T-helper 9 cell (primary cell): ENCODE results near the gene DNAH1.
A peak's percentile ranks its signal among the peaks of the same experiment; 100 is the strongest.
"Not testable (repeated sequence)": the region's sequence is repeated elsewhere in the genome, so short reads cannot be mapped to it uniquely, and the experiment has no call there.

ENCODE experiments used
- DNase-seq: peaks from one replicate; pipeline ENCODE4 v3.0.0-alpha.2; 2020

The DNAH1 gene

GRCh38 chr3:52313774-52314188 is 2.3 kb upstream of the DNAH1 start:
- no peak for DNase-seq

- DNase-seq, result no peak
Measured at GRCh38 chr3:52314489-52314888, 1.6 kb upstream of the DNAH1 start.

GRCh38 chr3:52315006-52315405 is 1.1 kb upstream of the DNAH1 start:
- DNase-seq, result no peak

GRCh38 chr3:52317208-52318000 is 1.3 kb downstream of the DNAH1 start:
- peak; percentile 65 for DNase-seq

GRCh38 chr3:52318186-52318816 is 2.2 kb downstream of the DNAH1 start:
- no peak for DNase-seq

GRCh38 chr3:52319921-52320595 is 3.9 kb downstream of the DNAH1 start:
- no peak for DNase-seq

- no peak for DNase-seq
Measured at GRCh38 chr3:52321481-52321880, 5.4 kb downstream of the DNAH1 start.

GRCh38 chr3:52322466-52322865 is 6.3 kb downstream of the DNAH1 start:
- no peak for DNase-seq

- no peak for DNase-seq
Measured at GRCh38 chr3:52323526-52324295, 7.6 kb downstream of the DNAH1 start.

- DNase-seq, result no peak
Measured at GRCh38 chr3:52324676-52325075, 8.6 kb downstream of the DNAH1 start.

- DNase-seq, result no peak
Measured at GRCh38 chr3:52325686-52326085, 9.6 kb downstream of the DNAH1 start.

GRCh38 chr3:52326976-52327375 is 10.9 kb downstream of the DNAH1 start:
- DNase-seq, result no peak

GRCh38 chr3:52327486-52328290 is 11.6 kb downstream of the DNAH1 start:
- no peak for DNase-seq

- DNase-seq, result no peak
Measured at GRCh38 chr3:52328536-52329080, 12.5 kb downstream of the DNAH1 start.

- DNase-seq, result no peak
Measured at GRCh38 chr3:52330194-52330805, 14.2 kb downstream of the DNAH1 start.

GRCh38 chr3:52331091-52331490 is 15.0 kb downstream of the DNAH1 start:
- no peak for DNase-seq

GRCh38 chr3:52331906-52332305 is 15.8 kb downstream of the DNAH1 start:
- no peak for DNase-seq

GRCh38 chr3:52333869-52334557 is 17.9 kb downstream of the DNAH1 start:
- no peak for DNase-seq

GRCh38 chr3:52338131-52338530 is 22.0 kb downstream of the DNAH1 start:
- not testable (repeated sequence) for DNase-seq

GRCh38 chr3:52339612-52340011 is 23.5 kb downstream of the DNAH1 start:
- DNase-seq, result peak; percentile 26

- no peak for DNase-seq
Measured at GRCh38 chr3:52341123-52341522, 25.0 kb downstream of the DNAH1 start.
